Neural crest cell (in vitro differentiated cells): ENCODE results near the gene CCDC66. TPM values are rescaled to one million over a fixed set of nuclear protein-coding genes. Genes with fewer than 3 reads are reported as not detected.

Source experiments
- DNase-seq: peaks from one replicate; pipeline ENCODE4 v3.0.0; 2021; ENCODE audit warnings: low read depth, mixed read lengths, low spot score
- H3K27ac Mint-ChIP-seq: one replicate; pipeline ENCODE4 v1.8.0; 2021; ENCODE audit warnings: mild to moderate bottlenecking, mixed read lengths; ENCODE audit not compliant: unreplicated experiment
- H3K27me3 Mint-ChIP-seq: 2 replicates; pipeline ENCODE4 v1.8.0; 2021; ENCODE audit warnings: low read depth, mild to moderate bottlenecking, mixed read lengths
- H3K36me3 Mint-ChIP-seq: 2 replicates; pipeline ENCODE4 v1.8.0; 2021; ENCODE audit warnings: low read depth, mild to moderate bottlenecking, mixed read lengths
- H3K4me1 Mint-ChIP-seq: 2 replicates; pipeline ENCODE4 v1.8.0; 2021; ENCODE audit warnings: mixed read lengths
- H3K4me3 Mint-ChIP-seq: one replicate; pipeline ENCODE4 v1.8.0; 2021; ENCODE audit warnings: mild to moderate bottlenecking, mixed read lengths
- H3K9me3 Mint-ChIP-seq: 2 replicates; pipeline ENCODE4 v1.8.0; 2021; ENCODE audit warnings: mixed read lengths
- total RNA-seq: library from RNA; stranded (reverse); gene quantifications from 2 replicates; pipeline ENCODE4 v1.2.1, GENCODE V29; 2021
- TF ChIP-seq, protein P1 (sequence below): fragments of 200-600 bp; sonication (generic); conservative IDR thresholded peaks from 2 replicates; pipeline ENCODE4 v1.5.0; 2021; ENCODE audit warnings: antibody characterized with exemption, mild to moderate bottlenecking

The CCDC66 gene
- total RNA-seq, 1 donor from 2014 or later: 30.9 TPM

DNA sequence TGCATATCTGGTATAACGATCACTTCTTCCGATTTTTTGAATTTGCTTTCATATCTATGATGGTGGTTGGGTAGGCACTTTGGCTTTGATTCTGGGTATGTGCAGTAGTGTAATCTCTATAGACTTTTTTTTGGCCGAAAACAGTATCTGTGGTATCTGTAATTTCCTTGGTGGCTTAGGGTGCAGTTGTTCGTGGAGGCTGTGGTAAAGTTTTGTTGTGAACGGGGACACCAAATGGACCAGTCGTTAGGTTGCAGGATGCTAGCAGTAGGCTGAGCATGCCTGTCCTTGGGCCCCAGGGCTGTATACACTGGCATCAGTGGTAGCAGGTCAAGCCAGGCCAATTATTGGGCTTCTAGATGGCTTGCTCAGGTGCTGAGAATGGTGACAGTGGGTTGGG, 55.2 kb downstream of the CCDC66 start:
- Mint-ChIP-seq H3K4me1 (no peaks in the 10 kb centered on the region), H3K27ac (no peak overlapping the region), H3K27me3 (no peaks in the 10 kb centered on the region), H3K36me3 (peaks cover 57% of the 10 kb centered on the region), H3K4me3 (no peak overlapping the region), H3K9me3 (peaks cover 17% of the 10 kb centered on the region)
- TF ChIP-seq, protein P1, sequence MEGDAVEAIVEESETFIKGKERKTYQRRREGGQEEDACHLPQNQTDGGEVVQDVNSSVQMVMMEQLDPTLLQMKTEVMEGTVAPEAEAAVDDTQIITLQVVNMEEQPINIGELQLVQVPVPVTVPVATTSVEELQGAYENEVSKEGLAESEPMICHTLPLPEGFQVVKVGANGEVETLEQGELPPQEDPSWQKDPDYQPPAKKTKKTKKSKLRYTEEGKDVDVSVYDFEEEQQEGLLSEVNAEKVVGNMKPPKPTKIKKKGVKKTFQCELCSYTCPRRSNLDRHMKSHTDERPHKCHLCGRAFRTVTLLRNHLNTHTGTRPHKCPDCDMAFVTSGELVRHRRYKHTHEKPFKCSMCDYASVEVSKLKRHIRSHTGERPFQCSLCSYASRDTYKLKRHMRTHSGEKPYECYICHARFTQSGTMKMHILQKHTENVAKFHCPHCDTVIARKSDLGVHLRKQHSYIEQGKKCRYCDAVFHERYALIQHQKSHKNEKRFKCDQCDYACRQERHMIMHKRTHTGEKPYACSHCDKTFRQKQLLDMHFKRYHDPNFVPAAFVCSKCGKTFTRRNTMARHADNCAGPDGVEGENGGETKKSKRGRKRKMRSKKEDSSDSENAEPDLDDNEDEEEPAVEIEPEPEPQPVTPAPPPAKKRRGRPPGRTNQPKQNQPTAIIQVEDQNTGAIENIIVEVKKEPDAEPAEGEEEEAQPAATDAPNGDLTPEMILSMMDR: no peak
- DNase-seq: no peak

DNA sequence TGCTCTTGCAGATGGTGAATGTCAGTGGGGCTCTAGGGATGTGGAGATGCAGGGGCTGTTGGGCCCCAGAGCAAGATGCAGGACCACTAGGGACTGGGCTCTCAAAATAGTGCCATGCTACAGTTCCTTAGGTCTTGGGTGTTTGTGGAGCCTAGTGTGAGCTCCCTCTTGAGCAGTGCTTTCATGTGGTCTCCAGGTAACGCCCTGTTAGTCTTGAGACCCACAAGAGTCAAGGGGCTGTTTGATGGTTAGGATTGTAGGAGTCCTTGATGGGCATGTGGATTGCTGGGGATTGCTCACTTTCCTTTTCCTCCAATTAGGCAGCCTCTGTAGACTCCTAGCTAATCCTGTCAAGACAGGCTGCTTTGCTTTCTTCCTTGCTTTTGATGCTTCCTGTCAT, 56.0 kb downstream of the CCDC66 start:
- H3K4me3 Mint-ChIP-seq: no peak overlapping the region
- H3K27me3 Mint-ChIP-seq: no peaks in the 10 kb centered on the region
- TF ChIP-seq, protein P1: no peak
- no peaks in the 10 kb centered on the region for H3K4me1 Mint-ChIP-seq
- DNase-seq: no peak
- H3K9me3 Mint-ChIP-seq: peaks cover 12% of the 10 kb centered on the region
- no peak overlapping the region for H3K27ac Mint-ChIP-seq
- peaks cover 50% of the 10 kb centered on the region for H3K36me3 Mint-ChIP-seq

DNA sequence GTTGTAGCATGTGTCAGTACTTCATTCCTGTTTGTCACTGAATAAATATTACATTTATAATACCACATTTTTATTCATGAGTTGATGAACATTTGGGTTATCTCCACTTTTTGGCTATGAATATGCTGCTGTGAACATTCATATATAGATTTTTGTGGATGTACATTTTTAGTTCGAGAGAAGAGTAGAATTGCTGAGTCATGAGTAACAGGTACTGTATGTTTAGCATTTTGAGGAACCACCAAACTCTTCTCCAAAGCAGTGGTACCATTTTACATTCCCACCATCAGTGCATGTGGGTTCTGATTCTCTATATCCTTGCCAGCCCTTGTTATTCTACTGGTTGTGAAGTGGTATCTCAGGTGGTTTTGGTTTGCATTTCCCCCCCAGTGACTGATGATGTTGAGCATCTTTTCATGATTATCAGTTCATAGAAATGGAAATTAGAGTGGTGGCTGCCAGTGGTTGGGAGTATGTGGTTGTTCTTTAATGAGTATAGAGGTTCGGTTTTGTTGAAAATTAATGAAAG, 59.6 kb downstream of the CCDC66 start:
- Mint-ChIP-seq H3K36me3 (peaks cover 23% of the 10 kb centered on the region), H3K9me3 (no peaks in the 10 kb centered on the region), H3K27me3 (no peaks in the 10 kb centered on the region), H3K27ac (no peak overlapping the region), H3K4me1 (no peaks in the 10 kb centered on the region), H3K4me3 (no peak overlapping the region)
- no peak for DNase-seq
- TF ChIP-seq, protein P1: no peak

DNA sequence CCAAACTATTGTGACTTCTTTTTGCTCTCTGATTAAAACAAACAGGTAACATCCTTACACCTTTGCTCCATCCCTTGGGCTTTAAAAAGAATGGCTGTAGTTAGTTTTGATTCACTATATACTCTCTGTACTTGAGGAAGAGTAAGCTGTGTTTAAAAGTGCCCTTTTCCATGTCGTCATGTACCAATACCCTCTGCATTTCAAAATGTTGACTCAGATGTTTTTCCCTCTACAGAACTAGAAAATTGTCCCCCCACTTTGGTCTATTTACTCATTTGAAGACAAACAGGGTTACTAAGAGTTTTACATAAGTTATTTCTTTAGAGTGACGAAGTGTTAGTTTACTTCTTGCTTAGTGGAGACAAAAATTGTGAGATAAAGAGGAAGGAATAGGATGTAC, 63.4 kb downstream of the CCDC66 start:
- H3K4me1 Mint-ChIP-seq: no peaks in the 10 kb centered on the region
- TF ChIP-seq, protein P1: no peak
- DNase-seq: no peak
- H3K36me3 Mint-ChIP-seq: peaks cover 13% of the 10 kb centered on the region
- H3K27ac Mint-ChIP-seq: no peak overlapping the region
- H3K4me3 Mint-ChIP-seq: no peak overlapping the region
- no peaks in the 10 kb centered on the region for H3K27me3 Mint-ChIP-seq
- no peaks in the 10 kb centered on the region for H3K9me3 Mint-ChIP-seq

DNA sequence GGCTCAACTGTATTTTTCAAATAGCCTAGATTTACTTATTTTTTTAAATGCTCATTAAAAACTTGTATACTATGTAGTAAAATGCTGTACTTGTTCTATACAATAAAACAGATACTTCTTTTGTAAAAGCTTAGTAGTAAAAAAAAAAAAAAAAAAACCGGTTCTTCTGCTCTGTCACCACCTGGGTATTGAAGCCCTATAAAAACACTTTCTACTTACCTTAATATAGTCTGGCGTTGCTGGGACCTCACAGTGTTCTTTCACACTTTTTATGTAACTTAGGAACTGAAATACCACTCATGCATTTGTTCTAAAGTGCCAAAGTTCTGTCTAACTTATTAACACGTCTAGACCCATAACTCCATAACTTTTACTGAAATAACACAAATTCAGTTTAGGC, 64.7 kb downstream of the CCDC66 start:
- H3K27me3 Mint-ChIP-seq: no peaks in the 10 kb centered on the region
- peaks cover 10% of the 10 kb centered on the region for H3K36me3 Mint-ChIP-seq
- H3K4me3 Mint-ChIP-seq: no peak overlapping the region
- H3K9me3 Mint-ChIP-seq: no peaks in the 10 kb centered on the region
- H3K4me1 Mint-ChIP-seq: no peaks in the 10 kb centered on the region
- H3K27ac Mint-ChIP-seq: no peak overlapping the region
- no peak for DNase-seq
- TF ChIP-seq, protein P1: no peak

DNA sequence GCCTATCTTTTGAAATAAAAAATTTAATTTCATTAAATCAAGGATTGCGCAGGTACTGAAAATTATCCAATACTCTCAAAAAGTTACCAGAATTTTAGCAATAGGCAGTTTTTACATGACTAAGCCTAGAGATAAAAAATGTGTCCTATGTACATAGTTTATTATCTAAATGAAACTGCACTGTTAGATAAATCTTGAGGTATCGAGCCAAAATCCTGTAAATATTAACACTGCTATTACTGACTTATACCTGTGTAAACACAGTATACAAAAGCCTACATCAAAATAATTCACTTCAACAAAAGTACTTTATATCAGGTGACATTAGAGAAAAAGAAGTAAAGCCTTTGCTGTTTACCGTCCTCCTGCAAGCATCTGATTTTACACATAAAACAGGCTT, 65.4 kb downstream of the CCDC66 start:
- Mint-ChIP-seq H3K4me1 (no peaks in the 10 kb centered on the region), H3K4me3 (no peak overlapping the region), H3K9me3 (no peaks in the 10 kb centered on the region), H3K27me3 (no peaks in the 10 kb centered on the region), H3K36me3 (peaks cover 12% of the 10 kb centered on the region), H3K27ac (no peak overlapping the region)
- no peak for DNase-seq
- TF ChIP-seq, protein P1: no peak
